Peyer's patch (tissue), 4 donors: Measurements from ENCODE around the gene MAP2K3. TPM values are rescaled to one million over a fixed set of nuclear protein-coding genes. Genes with fewer than 3 reads are reported as not detected.

Source experiments
- DNase-seq, 3 donors: peaks; one replicate each; pipeline ENCODE4 v3.0.0-alpha.2; 2017 to 2019
- H3K27ac ChIP-seq, 4 donors: fragments of 200-600 bp; sonication (generic); one replicate each; pipeline ENCODE4 v1.5.1; 2016 to 2019
- H3K27me3 ChIP-seq, 2 donors: fragments of 200-600 bp; sonication (generic); one replicate each; pipeline ENCODE4 v1.5.1; 2019
- H3K36me3 ChIP-seq, 3 donors: fragments of 200-600 bp; sonication (generic); one replicate each; pipeline ENCODE4 v1.5.1; 2016 to 2019
- H3K4me1 ChIP-seq, 4 donors: fragments of 200-600 bp; sonication (generic); one replicate each; pipeline ENCODE4 v1.5.1; 2016 to 2019
- H3K4me3 ChIP-seq, 4 donors: fragments of 200-600 bp; sonication (generic); 1 replicate in 3 of 4; 2 replicates in 1 of 4; pipeline ENCODE4 v1.5.1; 2016 to 2019; ENCODE audit warnings: mild to moderate bottlenecking in 1 of 4
- H3K9me3 ChIP-seq, 4 donors: fragments of 200-600 bp; sonication (generic); one replicate each; pipeline ENCODE4 v1.5.1; 2016 to 2019; ENCODE audit warnings: mild to moderate bottlenecking in 1 of 4
- POLR2A ChIP-seq, 2 donors: fragments of 450-650 bp; IDR thresholded peaks; one replicate each; pipeline ENCODE4 v1.5.1; 2017; ENCODE audit warnings: antibody characterized with exemption in 2 of 2, mild to moderate bottlenecking in 2 of 2, moderate library complexity in 2 of 2
- total RNA-seq, 4 donors: library from RNA; depleted of rRNA; stranded (reverse); fragments of >200 nt; gene quantifications; one replicate each; pipeline ENCODE4 v1.1.0, GENCODE V29; 2016
- TF ChIP-seq, protein P1 (sequence below), 6 experiments: fragments of 450-650 bp in 4 of 6; fragments of 200-600 bp in 2 of 6; sonication (generic) in 1 of 6; IDR thresholded peaks; one replicate each; pipeline ENCODE4 v1.5.1; 2017 to 2019; ENCODE audit warnings: antibody characterized with exemption in 6 of 6, mild to moderate bottlenecking in 3 of 6, moderate library complexity in 1 of 6

MAP2K3 gene
- total RNA-seq, 4 donors from 2014 or later: 54.5 to 133 (median 102) TPM

DNA sequence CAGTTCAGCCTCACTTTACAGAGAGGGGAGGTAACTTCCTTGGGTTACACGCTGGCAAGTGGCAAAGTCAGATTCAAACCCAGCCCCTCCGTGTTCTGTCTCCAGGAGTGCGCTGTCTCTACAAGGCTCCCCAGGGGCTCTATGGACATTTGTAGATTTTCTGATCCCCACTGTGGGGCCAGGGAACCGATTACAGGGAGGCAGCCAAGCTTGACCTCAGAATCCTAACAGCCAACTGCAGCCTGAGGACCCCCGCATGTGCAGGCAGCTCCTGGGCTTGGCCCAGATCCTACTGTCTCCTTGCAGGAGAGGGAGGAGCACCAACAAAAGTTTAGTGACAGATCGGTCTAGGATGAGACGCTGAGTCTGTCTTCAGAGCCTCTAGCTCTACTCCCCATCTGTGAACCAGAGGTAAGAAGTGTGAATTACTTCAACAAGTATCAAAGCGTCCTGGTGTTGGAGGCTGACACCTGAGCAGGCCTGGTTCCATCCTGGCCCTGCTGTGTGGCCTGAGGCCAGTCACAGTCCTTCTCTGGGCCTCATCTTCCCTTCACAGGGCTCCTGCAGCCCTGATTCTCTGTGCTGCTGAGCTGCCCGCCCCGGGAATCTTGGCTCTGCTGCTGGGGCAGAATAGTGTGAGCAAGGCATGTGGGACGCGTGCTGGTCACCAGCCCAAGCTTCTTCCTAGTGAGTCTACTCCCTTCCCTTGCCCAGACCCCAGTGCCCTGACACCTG is 22.1 kb upstream of the MAP2K3 start:
- Histone ChIP-seq H3K4me1 (no peaks in the 10 kb centered on the region), H3K36me3 (no peaks in the 10 kb centered on the region), H3K9me3 (no peaks in the 10 kb centered on the region), H3K4me3 (no peak overlapping the region), H3K27ac (no peak overlapping the region), H3K27me3 (no peaks in the 10 kb centered on the region)
- TF ChIP-seq POLR2A (IDR thresholded peaks at IDR 0.05): no peak
- TF ChIP-seq, protein P1, sequence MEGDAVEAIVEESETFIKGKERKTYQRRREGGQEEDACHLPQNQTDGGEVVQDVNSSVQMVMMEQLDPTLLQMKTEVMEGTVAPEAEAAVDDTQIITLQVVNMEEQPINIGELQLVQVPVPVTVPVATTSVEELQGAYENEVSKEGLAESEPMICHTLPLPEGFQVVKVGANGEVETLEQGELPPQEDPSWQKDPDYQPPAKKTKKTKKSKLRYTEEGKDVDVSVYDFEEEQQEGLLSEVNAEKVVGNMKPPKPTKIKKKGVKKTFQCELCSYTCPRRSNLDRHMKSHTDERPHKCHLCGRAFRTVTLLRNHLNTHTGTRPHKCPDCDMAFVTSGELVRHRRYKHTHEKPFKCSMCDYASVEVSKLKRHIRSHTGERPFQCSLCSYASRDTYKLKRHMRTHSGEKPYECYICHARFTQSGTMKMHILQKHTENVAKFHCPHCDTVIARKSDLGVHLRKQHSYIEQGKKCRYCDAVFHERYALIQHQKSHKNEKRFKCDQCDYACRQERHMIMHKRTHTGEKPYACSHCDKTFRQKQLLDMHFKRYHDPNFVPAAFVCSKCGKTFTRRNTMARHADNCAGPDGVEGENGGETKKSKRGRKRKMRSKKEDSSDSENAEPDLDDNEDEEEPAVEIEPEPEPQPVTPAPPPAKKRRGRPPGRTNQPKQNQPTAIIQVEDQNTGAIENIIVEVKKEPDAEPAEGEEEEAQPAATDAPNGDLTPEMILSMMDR (IDR thresholded peaks at IDR 0.05): no peak
- no peak for DNase-seq

DNA sequence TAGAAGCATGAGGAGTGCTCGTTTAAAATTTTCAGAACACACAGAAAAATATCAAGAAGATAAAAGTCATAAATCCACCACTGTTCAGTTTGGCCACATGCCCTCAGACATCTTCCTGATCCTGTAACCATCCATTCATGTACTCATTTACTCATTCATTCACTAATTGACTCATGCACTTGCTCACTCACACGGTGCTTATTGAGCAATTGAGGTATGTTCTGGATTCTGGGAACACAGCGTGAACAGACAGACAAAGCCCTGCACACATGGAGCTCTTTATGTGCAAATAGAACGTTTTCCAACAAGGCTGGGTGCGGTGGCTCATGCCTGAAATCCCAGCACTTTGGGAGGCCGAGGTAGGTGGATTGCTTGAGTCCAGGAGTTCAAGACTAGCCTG is 21.1 kb upstream of the MAP2K3 start:
- no peaks in the 10 kb centered on the region for H3K9me3 ChIP-seq
- no peaks in the 10 kb centered on the region for H3K36me3 ChIP-seq
- no peak for DNase-seq
- TF ChIP-seq POLR2A (IDR thresholded peaks at IDR 0.05): no peak
- TF ChIP-seq, protein P1 (IDR thresholded peaks at IDR 0.05): no peak
- H3K4me1 ChIP-seq: peaks cover 0 to 3% (median 0%) of the 10 kb centered on the region in 4 donors
- no peak overlapping the region for H3K4me3 ChIP-seq
- no peak overlapping the region for H3K27ac ChIP-seq
- no peaks in the 10 kb centered on the region for H3K27me3 ChIP-seq

DNA sequence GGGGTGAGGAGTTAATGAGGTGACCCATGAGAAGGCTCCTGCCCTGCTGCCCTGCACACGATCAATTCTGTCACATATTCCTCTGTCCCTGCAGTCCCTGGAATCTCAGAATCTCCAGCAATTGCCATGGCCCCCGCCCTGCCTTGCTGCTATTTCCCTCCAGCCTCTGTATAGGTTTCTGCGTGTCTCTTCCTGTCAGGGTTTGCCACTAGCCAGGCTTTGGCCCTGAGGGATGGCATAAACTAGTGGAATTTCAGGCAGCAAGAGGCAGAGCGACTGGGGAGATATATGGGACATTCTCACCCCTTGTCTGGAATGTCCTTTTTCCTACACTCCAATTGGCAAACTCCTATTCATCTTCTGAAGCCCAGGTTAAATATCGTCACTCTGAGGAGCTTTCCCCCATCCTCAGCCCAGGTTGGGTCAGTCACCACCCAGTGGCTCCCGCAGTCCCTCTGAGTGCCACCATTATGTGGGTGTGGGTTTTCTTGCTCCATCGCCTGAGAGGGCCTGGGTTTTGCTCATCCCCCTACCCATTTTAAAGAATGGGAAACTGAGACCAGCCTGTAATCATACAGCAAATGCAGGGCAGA is 15.8 kb upstream of the MAP2K3 start:
- Histone ChIP-seq H3K27ac (peak overlapping the region in 1 of 4 donors; percentile 65), H3K9me3 (no peaks in the 10 kb centered on the region), H3K36me3 (no peaks in the 10 kb centered on the region), H3K4me3 (no peak overlapping the region), H3K4me1 (peaks cover 0 to 3% (median 0%) of the 10 kb centered on the region in 4 donors), H3K27me3 (no peaks in the 10 kb centered on the region)
- DNase-seq: no peak
- TF ChIP-seq POLR2A (IDR thresholded peaks at IDR 0.05): no peak
- TF ChIP-seq, protein P1 (IDR thresholded peaks at IDR 0.05): no peak

DNA sequence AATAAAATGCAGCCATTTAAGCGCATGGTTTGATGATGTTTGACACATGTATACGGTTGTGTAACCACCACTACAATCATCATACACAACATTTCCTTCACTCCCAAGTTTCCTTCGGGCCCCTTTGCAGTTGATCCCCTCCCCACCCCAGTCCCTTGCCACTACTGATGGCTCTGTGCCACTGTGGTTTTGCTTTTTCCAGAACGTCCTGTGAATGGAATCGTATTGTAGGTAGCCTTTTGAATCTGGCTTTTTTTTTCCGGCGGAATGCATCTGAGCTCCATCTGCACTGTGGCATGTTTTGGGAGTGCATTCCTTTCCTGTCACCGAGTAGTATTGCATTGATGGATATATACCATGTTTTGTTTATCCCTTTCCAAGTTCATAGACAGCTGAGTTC is 15.1 kb upstream of the MAP2K3 start:
- H3K4me3 ChIP-seq: no peak overlapping the region
- no peak for DNase-seq
- H3K4me1 ChIP-seq: peaks cover 0 to 3% (median 0%) of the 10 kb centered on the region in 4 donors
- H3K36me3 ChIP-seq: no peaks in the 10 kb centered on the region
- TF ChIP-seq, protein P1 (IDR thresholded peaks at IDR 0.05): no peak
- no peak for TF ChIP-seq POLR2A (IDR thresholded peaks at IDR 0.05)
- H3K27me3 ChIP-seq: no peaks in the 10 kb centered on the region
- no peaks in the 10 kb centered on the region for H3K9me3 ChIP-seq
- no peak overlapping the region for H3K27ac ChIP-seq

DNA sequence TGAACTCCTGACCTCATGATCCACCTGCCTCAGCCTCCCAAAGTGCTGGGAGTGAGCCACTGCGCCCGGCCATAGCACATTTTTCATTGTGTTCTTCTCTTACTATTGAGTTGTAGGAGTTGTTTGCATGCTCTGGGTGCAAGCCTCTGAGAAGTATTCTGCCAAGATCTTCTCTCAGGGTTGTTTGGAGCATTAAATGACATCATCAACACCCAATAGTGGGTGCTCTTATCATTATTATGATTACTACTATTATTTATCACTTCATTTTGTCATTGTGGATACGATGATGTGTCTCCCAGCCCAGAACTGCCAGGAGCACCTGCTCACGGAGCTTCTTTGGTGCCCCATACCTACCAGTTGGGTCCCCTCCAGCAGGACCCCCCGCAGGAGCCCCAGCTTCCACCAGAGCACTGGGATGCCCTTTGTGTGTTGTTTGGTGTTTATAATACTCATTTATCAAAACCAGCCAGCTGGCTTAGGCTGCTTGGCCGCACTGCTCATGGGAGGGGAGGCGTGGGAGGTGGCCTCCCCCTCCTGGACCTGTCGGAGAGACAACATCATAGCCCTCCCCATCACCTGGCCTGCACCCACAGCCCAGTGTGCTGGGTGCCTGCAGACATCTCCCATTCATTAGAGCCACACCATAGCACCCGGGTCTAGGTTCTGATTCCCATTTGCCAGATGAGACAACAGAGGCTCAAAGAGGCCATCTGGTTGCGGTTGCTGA is 12.9 kb upstream of the MAP2K3 start:
- Histone ChIP-seq H3K36me3 (no peaks in the 10 kb centered on the region), H3K27me3 (no peaks in the 10 kb centered on the region), H3K4me3 (no peak overlapping the region), H3K4me1 (peaks cover 0 to 13% (median 4%) of the 10 kb centered on the region in 4 donors), H3K27ac (no peak overlapping the region), H3K9me3 (no peaks in the 10 kb centered on the region)
- TF ChIP-seq, protein P1 (IDR thresholded peaks at IDR 0.05): no peak
- no peak for TF ChIP-seq POLR2A (IDR thresholded peaks at IDR 0.05)
- DNase-seq: no peak
